ENCODE results near the gene KRTAP17-1. TPM values are rescaled to one million over a fixed set of nuclear protein-coding genes. Genes with fewer than 3 reads are reported as not detected.

The KRTAP17-1 gene
- total RNA-seq, 2 donors from 2014 or later, result 0.46 to 0.48 TPM

DNA sequence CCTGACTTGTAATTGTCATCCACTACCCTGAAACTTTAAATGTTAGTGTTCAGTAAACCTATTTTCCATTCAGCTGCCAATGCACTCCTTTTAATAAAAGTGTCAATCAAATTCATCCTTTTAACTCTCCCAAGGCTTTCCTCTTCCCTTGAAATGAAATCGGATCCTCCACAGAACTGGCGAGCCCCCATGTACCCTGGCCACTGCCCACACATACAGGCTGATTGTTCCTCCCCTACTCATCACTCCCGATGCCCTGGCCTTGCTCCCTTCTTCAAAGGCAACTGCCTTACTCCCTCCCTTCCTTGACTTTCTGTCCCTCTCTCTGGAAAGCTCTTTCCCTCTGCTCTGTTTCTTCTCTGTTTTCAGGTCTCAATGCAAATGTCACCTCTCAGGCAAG lies 27.5 kb upstream of the KRTAP17-1 start:
- Mint-ChIP-seq H3K27me3 (ENCODE audit: insufficient read depth) (peaks cover 14% of the 10 kb centered on the region), H3K9me3 (peaks cover 38% of the 10 kb centered on the region), H3K4me3 (no peak overlapping the region), H3K36me3 (ENCODE audit: low read depth) (no peaks in the 10 kb centered on the region), H3K27ac (no peak overlapping the region), H3K4me1 (no peaks in the 10 kb centered on the region)
- 87 to 90% methylated on average over 3 of the region's 3 CpGs for WGBS, 2 experiments (ENCODE audit: insufficient coverage in 1 of 2, insufficient read length in 1 of 2)
- H3K9me3 ChIP-seq (ENCODE audit: control insufficient read depth, low read length), result peaks cover 27% of the 10 kb centered on the region
- no peaks in the 10 kb centered on the region for H3K27me3 ChIP-seq (ENCODE audit: control insufficient read depth, insufficient read depth, low read length, poor library complexity, severe bottlenecking)
- no peak overlapping the region for H3K4me3 ChIP-seq (ENCODE audit: low read length)
- H3K9ac ChIP-seq (ENCODE audit: extremely low read depth, low read length, poor library complexity, severe bottlenecking), result no peak overlapping the region
- H3K36me3 ChIP-seq (ENCODE audit: control insufficient read depth, insufficient read depth, low read length), result no peaks in the 10 kb centered on the region
- no peak for DNase-seq
- H3K4me1 ChIP-seq (ENCODE audit: control insufficient read depth, insufficient read depth, low read length), result no peaks in the 10 kb centered on the region
- no peak overlapping the region for H3K27ac ChIP-seq (ENCODE audit: low read depth, low read length)
- TF ChIP-seq, protein P1, sequence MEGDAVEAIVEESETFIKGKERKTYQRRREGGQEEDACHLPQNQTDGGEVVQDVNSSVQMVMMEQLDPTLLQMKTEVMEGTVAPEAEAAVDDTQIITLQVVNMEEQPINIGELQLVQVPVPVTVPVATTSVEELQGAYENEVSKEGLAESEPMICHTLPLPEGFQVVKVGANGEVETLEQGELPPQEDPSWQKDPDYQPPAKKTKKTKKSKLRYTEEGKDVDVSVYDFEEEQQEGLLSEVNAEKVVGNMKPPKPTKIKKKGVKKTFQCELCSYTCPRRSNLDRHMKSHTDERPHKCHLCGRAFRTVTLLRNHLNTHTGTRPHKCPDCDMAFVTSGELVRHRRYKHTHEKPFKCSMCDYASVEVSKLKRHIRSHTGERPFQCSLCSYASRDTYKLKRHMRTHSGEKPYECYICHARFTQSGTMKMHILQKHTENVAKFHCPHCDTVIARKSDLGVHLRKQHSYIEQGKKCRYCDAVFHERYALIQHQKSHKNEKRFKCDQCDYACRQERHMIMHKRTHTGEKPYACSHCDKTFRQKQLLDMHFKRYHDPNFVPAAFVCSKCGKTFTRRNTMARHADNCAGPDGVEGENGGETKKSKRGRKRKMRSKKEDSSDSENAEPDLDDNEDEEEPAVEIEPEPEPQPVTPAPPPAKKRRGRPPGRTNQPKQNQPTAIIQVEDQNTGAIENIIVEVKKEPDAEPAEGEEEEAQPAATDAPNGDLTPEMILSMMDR (conservative IDR thresholded peaks at IDR 0.05), result no peak

DNA sequence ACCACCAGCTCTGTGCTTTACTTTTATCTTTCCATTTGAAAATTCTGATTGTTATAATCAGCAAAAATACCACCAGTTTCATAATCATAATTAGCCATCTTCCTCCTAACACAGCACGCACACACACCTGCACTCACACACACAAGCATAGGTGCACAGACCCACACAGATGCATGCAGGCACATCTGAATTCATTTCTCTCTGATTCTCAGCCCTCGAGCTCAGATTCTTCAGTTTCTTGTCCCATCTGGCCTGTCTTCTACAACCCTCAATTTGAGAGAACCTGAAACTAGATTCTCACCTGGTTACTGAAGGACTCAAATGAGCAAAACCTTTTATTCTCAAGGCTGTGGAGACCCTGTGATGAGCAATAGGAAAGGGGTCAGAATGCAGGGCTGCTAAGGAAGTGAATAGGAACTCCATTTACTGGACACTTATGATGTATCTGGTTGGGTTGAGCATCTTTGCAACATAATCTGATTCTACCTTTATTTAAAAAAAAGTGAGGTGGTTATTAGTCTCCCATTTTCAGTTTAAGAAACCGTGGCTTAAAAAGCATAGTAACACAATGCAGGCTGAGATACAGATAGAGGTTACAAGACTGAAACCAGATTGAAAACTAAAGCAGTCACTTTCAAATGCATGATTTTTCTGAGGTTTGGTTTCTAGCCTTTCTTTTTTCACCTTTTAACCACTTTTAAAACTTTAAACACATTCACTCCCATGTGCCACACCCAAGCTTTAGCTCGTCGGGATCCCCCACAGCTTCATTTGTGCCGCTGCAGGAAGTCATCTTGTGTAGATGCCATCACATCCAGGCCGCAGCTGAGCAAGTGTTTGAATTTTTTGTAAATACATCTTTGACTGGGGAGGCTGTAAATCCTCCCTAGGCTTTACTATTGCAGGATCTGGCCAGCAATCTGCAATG lies 25.7 kb upstream of the KRTAP17-1 start:
- H3K4me1 ChIP-seq (ENCODE audit: control insufficient read depth, insufficient read depth, low read length), result no peaks in the 10 kb centered on the region
- H3K27me3 ChIP-seq (ENCODE audit: control insufficient read depth, insufficient read depth, low read length, poor library complexity, severe bottlenecking), result no peaks in the 10 kb centered on the region
- peaks cover 17% of the 10 kb centered on the region for H3K27me3 Mint-ChIP-seq (ENCODE audit: insufficient read depth)
- no peak overlapping the region for H3K9ac ChIP-seq (ENCODE audit: extremely low read depth, low read length, poor library complexity, severe bottlenecking)
- no peak for DNase-seq
- no peaks in the 10 kb centered on the region for H3K36me3 Mint-ChIP-seq (ENCODE audit: low read depth)
- no peaks in the 10 kb centered on the region for H3K4me1 Mint-ChIP-seq
- no peak overlapping the region for H3K4me3 ChIP-seq (ENCODE audit: low read length)
- H3K9me3 ChIP-seq (ENCODE audit: control insufficient read depth, low read length), result peaks cover 27% of the 10 kb centered on the region
- H3K27ac ChIP-seq (ENCODE audit: low read depth, low read length), result no peak overlapping the region
- peaks cover 47% of the 10 kb centered on the region for H3K9me3 Mint-ChIP-seq
- 83 to 90% methylated on average over 5 to 7 of the region's 7 CpGs for WGBS, 2 experiments (ENCODE audit: insufficient coverage in 1 of 2, insufficient read length in 1 of 2)
- no peaks in the 10 kb centered on the region for H3K36me3 ChIP-seq (ENCODE audit: control insufficient read depth, insufficient read depth, low read length)
- TF ChIP-seq, protein P1 (conservative IDR thresholded peaks at IDR 0.05), result no peak
- no peak overlapping the region for H3K27ac Mint-ChIP-seq
- no peak overlapping the region for H3K4me3 Mint-ChIP-seq

DNA sequence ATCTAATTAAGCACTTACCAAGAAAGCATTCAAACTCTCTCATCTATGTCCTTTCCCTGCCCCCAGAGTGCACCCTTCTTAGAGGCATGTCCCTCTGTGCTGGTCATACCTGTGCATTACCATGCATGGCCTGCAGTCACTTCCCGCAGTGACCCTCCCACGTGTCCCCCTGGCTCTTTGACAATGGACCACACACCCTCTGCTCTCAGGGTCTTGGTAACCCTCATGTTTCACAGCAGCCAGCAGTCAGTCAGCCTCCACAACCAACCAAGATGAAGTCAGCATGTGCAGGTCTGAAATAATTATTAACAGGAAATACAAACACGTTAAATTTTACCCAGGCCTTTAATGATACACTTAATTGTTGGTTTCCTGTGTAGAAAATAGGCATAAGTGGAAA lies 25.0 kb upstream of the KRTAP17-1 start:
- no peaks in the 10 kb centered on the region for H3K36me3 Mint-ChIP-seq (ENCODE audit: low read depth)
- peaks cover 53% of the 10 kb centered on the region for H3K9me3 Mint-ChIP-seq
- H3K4me3 Mint-ChIP-seq, result no peak overlapping the region
- TF ChIP-seq, protein P1 (conservative IDR thresholded peaks at IDR 0.05), result no peak
- Histone ChIP-seq H3K4me3 (ENCODE audit: low read length) (no peak overlapping the region), H3K4me1 (ENCODE audit: control insufficient read depth, insufficient read depth, low read length) (no peaks in the 10 kb centered on the region), H3K9ac (ENCODE audit: extremely low read depth, low read length, poor library complexity, severe bottlenecking) (no peak overlapping the region), H3K9me3 (ENCODE audit: control insufficient read depth, low read length) (peaks cover 27% of the 10 kb centered on the region), H3K27ac (ENCODE audit: low read depth, low read length) (no peak overlapping the region), H3K36me3 (ENCODE audit: control insufficient read depth, insufficient read depth, low read length) (no peaks in the 10 kb centered on the region), H3K27me3 (ENCODE audit: control insufficient read depth, insufficient read depth, low read length, poor library complexity, severe bottlenecking) (no peaks in the 10 kb centered on the region)
- WGBS, 2 experiments (ENCODE audit: insufficient coverage in 1 of 2, insufficient read length in 1 of 2), result 88 to 100% methylated on average over 1 to 3 of the region's 3 CpGs
- peaks cover 18% of the 10 kb centered on the region for H3K27me3 Mint-ChIP-seq (ENCODE audit: insufficient read depth)
- no peaks in the 10 kb centered on the region for H3K4me1 Mint-ChIP-seq
- no peak for DNase-seq
- no peak overlapping the region for H3K27ac Mint-ChIP-seq
